SK-N-MC (cell line): Measurements from ENCODE around the gene ATXN1.

Experiments used
- EZH2 ChIP-seq: fragments of 200-600 bp; sonication (generic); IDR thresholded peaks from one replicate; pipeline ENCODE4 v1.6.1; 2017; ENCODE audit warnings: antibody characterized with exemption
- POLR2AphosphoS5 ChIP-seq: IDR thresholded peaks from 2 replicates; pipeline ENCODE4 v1.6.1; 2012; ENCODE audit warnings: mild to moderate bottlenecking, low read depth, low read length, borderline replicate concordance

DNA sequence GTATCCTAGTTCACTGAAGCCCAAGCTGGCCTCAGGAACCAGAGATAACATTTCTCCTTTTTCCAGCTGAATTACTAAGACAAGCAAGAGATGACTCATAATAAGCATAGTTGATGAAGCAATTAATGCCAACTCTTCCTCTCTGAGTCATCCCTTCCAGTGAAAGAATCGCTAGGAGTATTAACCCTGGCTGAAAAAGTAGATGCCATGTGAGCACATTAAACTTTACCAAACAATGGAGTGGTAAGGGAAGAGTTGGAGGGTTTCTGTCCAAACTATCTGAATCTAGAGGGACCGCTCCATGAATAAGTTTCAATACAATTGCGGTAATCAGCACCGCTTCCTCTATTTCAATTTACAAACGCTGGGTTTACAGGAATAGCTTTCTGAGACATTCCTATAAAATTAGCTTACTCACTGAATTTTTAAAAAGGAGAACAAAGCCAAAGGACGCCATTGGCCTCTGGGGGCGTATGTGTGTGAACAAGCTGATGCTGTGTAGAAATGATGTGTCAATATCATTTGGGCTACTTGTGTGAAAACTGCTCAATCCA, 48.3 kb downstream of the ATXN1 start:
- TF ChIP-seq POLR2AphosphoS5 (no peak), EZH2 (no peak)
